ENCODE results near the gene MPI. TPM values are rescaled to one million over a fixed set of nuclear protein-coding genes. Genes with fewer than 3 reads are reported as not detected.
A peak's percentile ranks its signal among the peaks of the same experiment; 100 is the strongest.

Gene MPI
- total RNA-seq, 2 donors from 2014 or later = 50.7 to 68.0 TPM

DNA sequence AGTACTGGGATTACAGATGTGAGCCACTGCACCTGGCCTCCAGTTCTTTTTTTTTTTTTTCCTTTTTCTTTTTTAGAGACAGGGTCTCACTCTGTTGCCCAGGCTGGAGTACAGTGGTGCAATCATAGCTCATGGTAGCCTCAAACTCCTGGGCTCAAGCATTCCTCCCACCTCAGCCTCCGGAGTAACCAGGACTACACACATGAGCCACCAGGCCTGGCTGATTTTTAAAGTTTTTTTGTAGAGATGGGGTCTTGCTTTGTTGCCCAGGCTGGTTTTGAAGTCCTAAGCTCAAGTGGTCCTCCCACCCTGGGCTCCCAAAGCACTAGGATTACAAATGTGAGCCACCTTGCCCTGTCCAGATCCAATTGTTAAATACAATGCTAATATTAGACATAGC is 33.3 kb upstream of the MPI start:
- H3K36me3 ChIP-seq = peaks cover 21% of the 10 kb centered on the region
- peak overlapping the region in 1 of 2 donors; percentile 52 for H3K9ac ChIP-seq (ENCODE audit: low read depth in 2 of 2, low read length in 2 of 2)
- TF ChIP-seq, protein P1, sequence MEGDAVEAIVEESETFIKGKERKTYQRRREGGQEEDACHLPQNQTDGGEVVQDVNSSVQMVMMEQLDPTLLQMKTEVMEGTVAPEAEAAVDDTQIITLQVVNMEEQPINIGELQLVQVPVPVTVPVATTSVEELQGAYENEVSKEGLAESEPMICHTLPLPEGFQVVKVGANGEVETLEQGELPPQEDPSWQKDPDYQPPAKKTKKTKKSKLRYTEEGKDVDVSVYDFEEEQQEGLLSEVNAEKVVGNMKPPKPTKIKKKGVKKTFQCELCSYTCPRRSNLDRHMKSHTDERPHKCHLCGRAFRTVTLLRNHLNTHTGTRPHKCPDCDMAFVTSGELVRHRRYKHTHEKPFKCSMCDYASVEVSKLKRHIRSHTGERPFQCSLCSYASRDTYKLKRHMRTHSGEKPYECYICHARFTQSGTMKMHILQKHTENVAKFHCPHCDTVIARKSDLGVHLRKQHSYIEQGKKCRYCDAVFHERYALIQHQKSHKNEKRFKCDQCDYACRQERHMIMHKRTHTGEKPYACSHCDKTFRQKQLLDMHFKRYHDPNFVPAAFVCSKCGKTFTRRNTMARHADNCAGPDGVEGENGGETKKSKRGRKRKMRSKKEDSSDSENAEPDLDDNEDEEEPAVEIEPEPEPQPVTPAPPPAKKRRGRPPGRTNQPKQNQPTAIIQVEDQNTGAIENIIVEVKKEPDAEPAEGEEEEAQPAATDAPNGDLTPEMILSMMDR (IDR thresholded peaks at IDR 0.05) = no peak
- peak overlapping the region; percentile 60 for H3K27ac ChIP-seq
- intact Hi-C loops (cut with DNase I) = no loop called here
- H3K4me3 ChIP-seq = no peak overlapping the region
- peaks cover 17% of the 10 kb centered on the region for H3K4me1 ChIP-seq
- H3K9me3 ChIP-seq = no peaks in the 10 kb centered on the region
- no peak for DNase-seq
- no peaks in the 10 kb centered on the region for H3K27me3 ChIP-seq

DNA sequence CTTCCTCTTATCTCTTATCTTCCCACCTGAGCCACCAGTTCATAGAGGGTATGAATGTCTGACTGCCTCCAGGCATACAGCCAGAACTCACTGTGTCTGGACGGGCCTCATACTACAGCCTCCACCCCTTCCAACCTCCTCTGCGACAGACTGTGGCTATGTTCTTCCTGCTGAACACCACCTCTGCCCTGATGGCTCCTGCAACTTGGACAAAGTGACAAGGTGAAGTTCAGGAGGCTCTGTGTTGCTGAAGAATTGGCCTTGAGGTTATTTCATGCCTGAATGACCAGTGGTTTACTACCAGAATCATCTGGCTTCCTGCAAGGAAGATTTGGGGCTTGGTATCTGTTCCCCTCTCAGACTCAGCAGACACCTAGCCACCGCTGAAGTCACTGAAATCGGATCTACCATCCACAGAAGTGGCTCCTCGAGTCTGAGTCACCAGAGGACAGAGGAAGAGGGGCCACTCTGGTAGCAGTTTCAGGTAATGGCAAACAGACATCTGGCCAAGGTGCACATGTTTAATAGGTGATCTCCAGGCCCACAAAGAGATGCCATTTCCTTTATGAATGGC is 32.7 kb upstream of the MPI start:
- Histone ChIP-seq H3K9ac (ENCODE audit: low read depth in 2 of 2, low read length in 2 of 2) (peak overlapping the region in 1 of 2 donors; percentile 52), H3K4me1 (peaks cover 17% of the 10 kb centered on the region), H3K4me3 (no peak overlapping the region), H3K27me3 (no peaks in the 10 kb centered on the region), H3K9me3 (no peaks in the 10 kb centered on the region), H3K36me3 (peaks cover 16% of the 10 kb centered on the region), H3K27ac (peak overlapping the region; percentile 60)
- TF ChIP-seq, protein P1 (IDR thresholded peaks at IDR 0.05) = no peak
- peak; percentile 80 for DNase-seq
- intact Hi-C loops (cut with DNase I) = no loop called here

DNA sequence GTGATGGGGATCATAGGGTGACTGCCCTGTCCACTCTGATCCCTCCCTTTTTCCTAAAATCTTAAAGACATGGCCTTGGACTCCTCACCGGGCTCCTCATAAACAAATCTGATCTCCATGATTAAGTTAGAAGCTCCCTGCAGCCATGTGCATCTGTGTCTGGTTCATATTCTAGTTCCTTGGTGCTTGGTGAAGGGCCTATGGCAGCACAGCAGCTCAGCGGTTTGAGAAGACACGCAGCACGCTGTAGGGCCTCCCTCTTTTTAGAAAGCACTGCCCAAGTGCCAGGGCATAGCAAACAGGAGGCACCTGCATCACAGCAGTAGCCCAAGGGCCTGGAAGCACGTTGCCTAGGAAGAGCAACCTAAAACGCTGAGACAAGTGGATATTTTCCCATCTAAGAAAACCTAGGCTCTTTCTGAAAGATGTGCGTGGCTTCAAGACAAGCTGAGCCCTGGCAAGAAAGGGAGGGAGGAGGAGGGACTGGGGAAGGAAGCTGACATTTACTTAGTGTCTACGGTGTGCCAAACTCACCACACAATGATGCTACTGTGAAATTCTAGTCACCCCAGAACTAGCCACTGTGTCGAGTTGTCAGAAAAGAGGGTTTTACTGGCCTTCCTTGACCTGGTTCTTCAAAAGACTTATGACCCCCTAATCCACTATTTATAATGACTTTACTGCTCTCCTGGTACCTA is 32.0 kb upstream of the MPI start:
- Histone ChIP-seq H3K4me1 (peaks cover 17% of the 10 kb centered on the region), H3K9me3 (no peaks in the 10 kb centered on the region), H3K27me3 (no peaks in the 10 kb centered on the region), H3K4me3 (no peak overlapping the region), H3K9ac (ENCODE audit: low read depth in 2 of 2, low read length in 2 of 2) (peak overlapping the region in 1 of 2 donors; percentile 52), H3K27ac (peak overlapping the region; percentile 60), H3K36me3 (peaks cover 11% of the 10 kb centered on the region)
- intact Hi-C loops (cut with DNase I) = no loop called here
- TF ChIP-seq, protein P1 (IDR thresholded peaks at IDR 0.05) = no peak
- no peak for DNase-seq

DNA sequence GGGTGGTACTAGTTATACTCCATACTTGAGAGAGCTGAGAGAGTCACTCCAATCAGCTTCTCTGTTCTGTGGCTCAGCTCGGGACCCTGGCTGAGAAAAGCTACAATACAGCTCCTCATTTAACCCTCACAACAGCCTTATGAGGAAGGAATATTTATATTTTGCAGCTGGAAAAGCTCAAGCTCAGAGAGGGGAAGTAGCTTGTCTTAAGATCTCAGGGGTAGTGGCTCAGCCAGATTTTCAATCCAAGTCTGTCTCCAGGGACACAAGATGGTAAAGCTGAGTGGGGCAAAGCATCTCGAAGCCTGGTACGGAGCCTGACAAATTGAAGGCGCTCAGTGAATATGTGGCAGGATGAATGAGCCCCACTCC is 31.5 kb upstream of the MPI start:
- no peak for DNase-seq
- no peak overlapping the region for H3K27ac ChIP-seq
- no peaks in the 10 kb centered on the region for H3K9me3 ChIP-seq
- H3K36me3 ChIP-seq = peaks cover 6% of the 10 kb centered on the region
- peaks cover 17% of the 10 kb centered on the region for H3K4me1 ChIP-seq
- H3K27me3 ChIP-seq = no peaks in the 10 kb centered on the region
- TF ChIP-seq, protein P1 (IDR thresholded peaks at IDR 0.05) = no peak
- intact Hi-C loops (cut with DNase I) = no loop called here
- peak overlapping the region in 1 of 2 donors; percentile 52 for H3K9ac ChIP-seq (ENCODE audit: low read depth in 2 of 2, low read length in 2 of 2)
- H3K4me3 ChIP-seq = no peak overlapping the region

DNA sequence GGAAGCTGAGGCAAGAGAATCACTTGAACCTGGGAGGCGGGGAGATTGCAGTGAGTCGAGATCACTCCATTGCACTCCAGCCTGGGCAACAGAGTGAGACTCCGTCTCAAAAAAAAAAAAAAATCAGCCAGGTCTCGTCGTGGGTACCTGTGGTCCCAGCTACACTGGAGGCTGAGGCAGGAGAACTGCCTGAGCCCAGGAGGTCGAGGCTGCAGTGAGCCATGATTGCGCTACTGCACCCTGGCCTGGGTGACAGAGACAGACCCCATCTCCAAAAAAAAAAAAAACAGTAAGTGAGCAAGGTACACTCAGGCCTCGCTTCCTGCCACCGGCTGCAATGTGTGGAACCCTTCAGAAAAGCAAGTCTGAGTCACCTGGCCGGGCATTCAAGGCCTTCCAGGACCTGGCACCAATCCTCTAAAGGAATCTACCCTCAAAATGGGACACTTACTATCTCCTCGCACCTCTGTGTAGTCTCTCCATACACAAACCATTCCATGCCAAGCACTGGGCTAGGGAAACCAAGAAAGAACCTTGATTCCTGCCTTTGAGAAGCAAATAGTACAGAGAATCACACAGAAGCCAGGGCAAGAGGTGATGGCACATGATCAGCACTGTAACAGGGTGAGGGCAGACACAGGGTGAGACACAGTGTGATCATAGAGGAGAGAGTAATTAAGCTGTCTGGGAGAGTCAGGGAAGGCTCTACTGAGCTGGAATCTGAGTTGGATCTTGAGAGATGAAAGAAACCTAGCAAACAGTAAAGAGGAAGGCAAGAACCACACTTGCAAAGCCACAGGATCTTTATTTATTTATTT is 26.4 kb upstream of the MPI start:
- no peak overlapping the region for H3K27ac ChIP-seq
- intact Hi-C loops (cut with DNase I) = no loop called here
- no peak for DNase-seq
- peaks cover 32% of the 10 kb centered on the region for H3K4me1 ChIP-seq
- H3K36me3 ChIP-seq = no peaks in the 10 kb centered on the region
- H3K4me3 ChIP-seq = no peak overlapping the region
- H3K9me3 ChIP-seq = no peaks in the 10 kb centered on the region
- H3K27me3 ChIP-seq = no peaks in the 10 kb centered on the region
- H3K9ac ChIP-seq (ENCODE audit: low read depth in 2 of 2, low read length in 2 of 2) = peak overlapping the region in 1 of 2 donors; percentile 30
- TF ChIP-seq, protein P1 (IDR thresholded peaks at IDR 0.05) = no peak
